Sigmoid colon (tissue), 4 donors: ENCODE data around the gene RAE1.

ENCODE experiments used
- CTCF ChIP-seq, 4 experiments: fragments of 450-650 bp in 3 of 4; fragments of 200-600 bp in 1 of 4; IDR thresholded peaks; one replicate each; pipeline ENCODE4 v1.5.1; 2016 to 2019; ENCODE audit warnings: antibody characterized with exemption in 4 of 4, mild to moderate bottlenecking in 3 of 4, moderate library complexity in 2 of 4
- POLR2A ChIP-seq, 2 donors: fragments of 450-650 bp; IDR thresholded peaks; one replicate each; pipeline ENCODE4 v1.6.1; 2016; ENCODE audit warnings: antibody characterized with exemption in 2 of 2, mild to moderate bottlenecking in 2 of 2, moderate library complexity in 2 of 2
- POLR2AphosphoS5 ChIP-seq, 4 donors: sonication (generic); formaldehyde crosslinking; IDR thresholded peaks; one replicate each; pipeline ENCODE4 v1.6.1; 2017; ENCODE audit warnings: antibody characterized with exemption in 4 of 4

DNA sequence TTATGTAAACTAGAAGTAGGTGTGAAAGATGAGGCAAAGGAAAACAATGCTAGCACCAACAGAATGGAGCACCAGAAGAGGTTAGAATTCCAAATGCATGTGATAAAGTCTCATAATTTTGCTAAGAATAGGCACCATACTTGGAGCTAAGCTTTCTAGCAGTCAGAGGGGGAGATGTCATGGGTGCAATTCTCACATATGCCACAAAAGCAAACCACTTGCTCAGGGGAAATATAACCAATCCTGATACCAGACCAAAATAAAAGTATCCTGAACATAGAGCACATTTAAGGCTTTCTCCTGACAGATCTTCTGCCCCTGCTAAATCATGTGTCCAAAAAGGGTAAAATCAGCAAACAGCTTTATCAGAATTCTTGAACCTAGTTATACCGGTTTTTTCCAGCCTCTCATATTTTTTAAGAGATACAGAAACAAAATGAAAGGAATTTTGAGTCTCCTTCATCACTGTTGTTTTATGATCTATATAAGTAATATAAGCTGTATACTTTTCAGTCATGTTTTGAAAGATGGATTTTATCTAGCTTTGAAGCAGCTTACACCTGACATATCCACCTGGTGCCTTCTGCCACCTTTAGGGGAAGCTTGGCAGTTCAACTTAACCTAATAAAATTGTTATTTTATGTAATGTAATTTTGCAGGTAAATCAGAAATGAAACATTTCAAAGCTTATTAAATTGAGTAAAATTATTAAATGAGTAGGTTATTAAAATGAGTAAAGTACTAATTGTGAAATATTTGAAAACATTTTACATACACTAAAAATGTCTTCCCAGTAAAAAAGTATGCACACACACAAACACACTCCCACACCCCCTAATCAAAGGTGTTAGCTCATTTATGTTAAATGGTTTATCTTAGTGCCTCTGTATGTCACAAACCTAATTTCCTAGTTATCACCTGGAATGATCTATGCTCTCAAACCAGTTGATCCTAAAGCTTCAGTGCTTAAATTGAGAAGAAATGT lies 18.7 kb upstream of the RAE1 start:
- TF ChIP-seq CTCF (IDR thresholded peaks at IDR 0.05) (no peak), POLR2AphosphoS5 (IDR thresholded peaks at IDR 0.05) (no peak), POLR2A (IDR thresholded peaks at IDR 0.05) (no peak)
